Tibial artery (tissue), 4 donors: ENCODE data around the gene HOMER1.

Experiments
- DNase-seq, 2 donors: peaks; one replicate each; pipeline ENCODE4 v3.0.0-alpha.2; 2019
- H3K27ac ChIP-seq, 2 donors: fragments of 200-600 bp; sonication (generic) in 1 of 2; 1 replicate in 1 of 2; 2 replicates in 1 of 2; pipeline ENCODE4 v1.5.1; 2018 to 2019; ENCODE audit warnings: mild to moderate bottlenecking in 1 of 2
- H3K27me3 ChIP-seq, 2 donors: fragments of 200-600 bp; sonication (generic) in 1 of 2; one replicate each; pipeline versions ENCODE4 v1.5.1 to v1.6.0; 2016 to 2019
- H3K36me3 ChIP-seq, 3 donors: fragments of 200-600 bp; sonication (generic) in 2 of 3; one replicate each; pipeline ENCODE4 v1.5.1; 2016 to 2019; ENCODE audit warnings: mild to moderate bottlenecking in 2 of 3
- H3K4me1 ChIP-seq, 4 donors: fragments of 200-600 bp; sonication (generic) in 2 of 4; 1 replicate in 3 of 4; 2 replicates in 1 of 4; pipeline ENCODE4 v1.5.1; 2016 to 2019
- H3K4me3 ChIP-seq, 2 donors: fragments of 200-600 bp; sonication (generic) in 1 of 2; 1 replicate in 1 of 2; 2 replicates in 1 of 2; pipeline ENCODE4 v1.5.1; 2018 to 2019; ENCODE audit warnings: mild to moderate bottlenecking in 2 of 2
- H3K9me3 ChIP-seq, 3 donors: fragments of 200-600 bp; sonication (generic) in 1 of 3; one replicate each; pipeline ENCODE4 v1.5.1; 2016 to 2019
- intact Hi-C: fragments of 100-400 bp; cut with DNase I; formaldehyde crosslinking; loops from one replicate; pipeline ENCODE4 v1.15.0; 2023; ENCODE audit warnings: low total_unique reads
- TF ChIP-seq, protein P1 (sequence below), 2 experiments: fragments of 200-600 bp in 1 of 2; fragments of 450-650 bp in 1 of 2; IDR thresholded peaks; one replicate each; pipeline ENCODE4 v1.5.1; 2017 to 2019; ENCODE audit warnings: antibody characterized with exemption in 2 of 2, mild to moderate bottlenecking in 1 of 2, moderate library complexity in 1 of 2

The HOMER1 gene

DNA sequence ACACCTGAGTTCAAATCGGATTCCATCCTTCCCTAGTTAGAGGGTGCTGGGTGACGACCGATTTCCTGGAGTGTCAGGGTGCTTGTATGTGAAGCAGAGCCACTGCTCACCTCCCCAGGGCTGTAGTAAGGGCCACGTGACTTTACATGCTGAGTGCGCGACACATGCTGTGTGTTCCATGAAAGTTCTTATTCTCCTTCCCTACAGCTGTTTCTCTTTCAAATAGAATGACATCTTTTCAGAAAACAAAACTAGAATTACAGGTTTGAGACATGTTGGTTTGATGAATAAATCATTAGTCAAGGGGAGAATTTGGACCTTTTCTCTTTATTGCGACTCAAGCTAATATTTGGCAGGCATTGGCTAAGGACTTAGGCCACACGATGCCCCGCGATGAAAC is 164.9 kb downstream of the HOMER1 start:
- no peaks in the 10 kb centered on the region for H3K36me3 ChIP-seq
- intact Hi-C loops, result no loop called here
- H3K9me3 ChIP-seq, result no peaks in the 10 kb centered on the region
- no peak overlapping the region for H3K27ac ChIP-seq
- no peak overlapping the region for H3K4me3 ChIP-seq
- H3K4me1 ChIP-seq, result no peaks in the 10 kb centered on the region
- TF ChIP-seq, protein P1, sequence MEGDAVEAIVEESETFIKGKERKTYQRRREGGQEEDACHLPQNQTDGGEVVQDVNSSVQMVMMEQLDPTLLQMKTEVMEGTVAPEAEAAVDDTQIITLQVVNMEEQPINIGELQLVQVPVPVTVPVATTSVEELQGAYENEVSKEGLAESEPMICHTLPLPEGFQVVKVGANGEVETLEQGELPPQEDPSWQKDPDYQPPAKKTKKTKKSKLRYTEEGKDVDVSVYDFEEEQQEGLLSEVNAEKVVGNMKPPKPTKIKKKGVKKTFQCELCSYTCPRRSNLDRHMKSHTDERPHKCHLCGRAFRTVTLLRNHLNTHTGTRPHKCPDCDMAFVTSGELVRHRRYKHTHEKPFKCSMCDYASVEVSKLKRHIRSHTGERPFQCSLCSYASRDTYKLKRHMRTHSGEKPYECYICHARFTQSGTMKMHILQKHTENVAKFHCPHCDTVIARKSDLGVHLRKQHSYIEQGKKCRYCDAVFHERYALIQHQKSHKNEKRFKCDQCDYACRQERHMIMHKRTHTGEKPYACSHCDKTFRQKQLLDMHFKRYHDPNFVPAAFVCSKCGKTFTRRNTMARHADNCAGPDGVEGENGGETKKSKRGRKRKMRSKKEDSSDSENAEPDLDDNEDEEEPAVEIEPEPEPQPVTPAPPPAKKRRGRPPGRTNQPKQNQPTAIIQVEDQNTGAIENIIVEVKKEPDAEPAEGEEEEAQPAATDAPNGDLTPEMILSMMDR (IDR thresholded peaks at IDR 0.05), result no peak
- DNase-seq, result no peak
- H3K27me3 ChIP-seq, result no peaks in the 10 kb centered on the region

DNA sequence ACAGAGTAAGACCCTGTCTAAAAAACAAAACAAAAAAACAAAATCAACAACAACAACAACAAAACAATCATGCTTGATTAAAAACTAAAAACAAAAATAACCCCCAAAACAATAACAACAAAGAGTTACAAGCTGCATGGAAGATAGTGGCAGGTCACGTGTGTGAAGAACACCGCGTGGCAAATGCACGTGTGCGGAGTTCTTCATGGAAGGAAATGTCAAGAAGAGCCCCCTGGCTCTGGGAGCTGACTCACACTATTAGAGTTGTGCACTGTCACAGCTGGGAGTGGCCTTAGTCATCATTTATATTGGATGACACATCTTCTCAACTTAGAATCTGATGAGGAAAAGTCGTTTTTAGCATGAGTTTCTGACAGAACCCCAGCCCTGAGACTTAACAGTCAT is 167.5 kb downstream of the HOMER1 start:
- TF ChIP-seq, protein P1 (IDR thresholded peaks at IDR 0.05), result no peak
- no peak overlapping the region for H3K27ac ChIP-seq
- no peak overlapping the region for H3K4me3 ChIP-seq
- no peak for DNase-seq
- no peaks in the 10 kb centered on the region for H3K4me1 ChIP-seq
- no peaks in the 10 kb centered on the region for H3K27me3 ChIP-seq
- intact Hi-C loops, result no loop called here
- H3K9me3 ChIP-seq, result no peaks in the 10 kb centered on the region
- H3K36me3 ChIP-seq, result no peaks in the 10 kb centered on the region

DNA sequence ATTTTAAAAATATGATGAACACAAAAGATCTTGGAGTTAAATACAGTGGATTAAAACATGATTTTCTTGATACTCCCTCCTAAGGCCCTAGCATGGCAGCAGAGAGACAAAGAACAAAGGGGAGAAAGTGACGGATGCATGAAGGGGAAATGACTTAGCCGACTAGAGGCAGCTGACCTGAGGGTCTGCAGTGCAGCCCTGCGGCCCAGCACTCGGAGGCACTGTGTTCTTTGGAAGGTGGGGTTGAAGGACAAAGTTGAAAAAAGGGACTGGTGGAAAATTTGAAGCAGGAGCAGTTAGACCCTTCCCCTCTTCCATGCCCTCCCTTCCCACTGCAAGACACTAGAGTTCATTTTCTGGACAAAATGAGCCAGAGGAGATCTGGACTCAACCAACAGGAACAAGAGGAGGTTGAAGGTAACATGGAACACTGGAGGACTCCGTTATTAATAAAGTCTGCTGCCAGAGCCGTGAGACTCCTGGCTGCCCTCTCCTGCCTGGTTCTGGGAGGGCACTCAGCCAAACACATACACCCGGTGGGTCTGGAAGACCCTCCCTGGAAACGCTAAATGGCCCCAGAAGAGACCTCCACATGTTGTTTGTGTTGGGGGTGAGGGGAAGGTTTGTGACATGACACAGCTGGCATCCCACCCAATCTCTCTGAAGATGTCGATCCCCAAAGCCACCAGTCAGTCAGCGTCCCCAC is 179.9 kb downstream of the HOMER1 start:
- H3K4me1 ChIP-seq, result no peaks in the 10 kb centered on the region
- TF ChIP-seq, protein P1 (IDR thresholded peaks at IDR 0.05), result no peak
- DNase-seq, result no peak
- H3K36me3 ChIP-seq, result no peaks in the 10 kb centered on the region
- H3K9me3 ChIP-seq, result no peaks in the 10 kb centered on the region
- H3K27ac ChIP-seq, result no peak overlapping the region
- H3K27me3 ChIP-seq, result no peaks in the 10 kb centered on the region
- no peak overlapping the region for H3K4me3 ChIP-seq
- intact Hi-C loops, result no loop called here

DNA sequence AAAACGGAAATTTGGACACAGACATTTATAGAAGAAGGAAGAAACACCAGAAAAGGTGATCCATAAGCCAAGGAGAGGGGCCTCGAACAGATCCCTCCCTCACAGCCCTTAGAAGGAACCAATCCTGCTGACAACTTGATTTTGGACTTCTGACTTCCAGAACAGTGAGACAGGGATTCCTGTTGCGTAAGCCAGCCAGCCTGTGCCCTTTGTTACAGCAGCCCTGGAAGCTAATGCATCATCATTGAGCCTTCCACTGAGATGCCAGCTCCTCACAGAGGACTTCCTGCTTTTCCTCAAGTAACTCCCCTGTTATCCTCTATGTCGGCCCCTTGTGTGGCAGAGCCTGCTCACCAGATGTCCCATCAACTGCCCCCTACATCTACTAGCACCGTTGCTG is 183.9 kb downstream of the HOMER1 start:
- DNase-seq, result no peak
- Histone ChIP-seq H3K4me1 (no peaks in the 10 kb centered on the region), H3K27me3 (no peaks in the 10 kb centered on the region), H3K36me3 (no peaks in the 10 kb centered on the region), H3K27ac (no peak overlapping the region), H3K9me3 (no peaks in the 10 kb centered on the region), H3K4me3 (no peak overlapping the region)
- TF ChIP-seq, protein P1 (IDR thresholded peaks at IDR 0.05), result no peak
- intact Hi-C loops, result no loop called here

DNA sequence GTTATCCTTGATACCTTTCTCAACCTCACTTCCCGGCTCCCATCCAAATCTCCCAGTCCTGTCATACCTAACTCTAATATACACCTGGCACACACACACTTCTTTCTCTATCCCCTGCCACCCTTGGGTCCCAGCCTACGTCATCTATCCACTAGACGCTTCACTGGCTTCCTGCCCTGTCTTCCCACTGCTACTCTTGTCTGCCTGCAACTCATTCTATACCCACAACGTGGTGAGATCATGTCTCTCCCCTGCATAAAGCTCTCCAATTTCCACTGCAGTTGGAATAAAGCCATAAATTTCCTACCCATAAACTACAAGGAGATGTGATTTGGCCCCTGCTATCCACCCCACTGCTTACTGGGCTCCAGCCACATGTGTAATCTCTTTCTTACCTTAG is 184.5 kb downstream of the HOMER1 start:
- DNase-seq, result no peak
- H3K27me3 ChIP-seq, result no peaks in the 10 kb centered on the region
- intact Hi-C loops, result no loop called here

More for the DNA sequence above, 184.5 kb downstream of the HOMER1 start:
- H3K36me3 ChIP-seq, result no peaks in the 10 kb centered on the region
- no peaks in the 10 kb centered on the region for H3K9me3 ChIP-seq
- TF ChIP-seq, protein P1 (IDR thresholded peaks at IDR 0.05), result no peak
- no peak overlapping the region for H3K4me3 ChIP-seq
- H3K4me1 ChIP-seq, result no peaks in the 10 kb centered on the region
- H3K27ac ChIP-seq, result no peak overlapping the region
